Measurements from ENCODE around the gene IAH1.

GRCh38 chr2:9477914-9478313 is 3.6 kb downstream of the IAH1 start:
- TF ChIP-seq CTCF (IDR thresholded peaks at IDR 0.05; ENCODE audit: insufficient read depth, low read length, poor library complexity, severe bottlenecking) = no peak
- no peak for TF ChIP-seq EZH2phosphoT487 (conservative IDR thresholded peaks at IDR 0.05; ENCODE audit: low read length)
